GM06990 (cell line): ENCODE measurements around the gene DOCK1.

Experiments used
- DNase-seq: peaks from one replicate; pipeline ENCODE4 v3.0.0-alpha.2; 2011; ENCODE audit not compliant: insufficient read length; ENCODE audit errors: extremely low read depth
- H3K27me3 ChIP-seq: replicated peaks from 2 replicates; pipeline ENCODE4 v1.6.0; 2011; ENCODE audit warnings: low read length; ENCODE audit not compliant: control insufficient read depth, insufficient read depth
- H3K36me3 ChIP-seq: 2 replicates; pipeline ENCODE4 v1.5.1; 2011; ENCODE audit warnings: low read length; ENCODE audit not compliant: control insufficient read depth, insufficient read depth
- H3K4me3 ChIP-seq: replicated peaks from 2 replicates; pipeline ENCODE4 v1.5.1; 2011; ENCODE audit warnings: low read depth, mild to moderate bottlenecking, control low read depth, low read length
- CTCF ChIP-seq: IDR thresholded peaks from 2 replicates; pipeline ENCODE4 v1.5.1; 2011; ENCODE audit warnings: low read length, control low read depth, mild to moderate bottlenecking, inconsistent platforms; ENCODE audit not compliant: insufficient read depth, poor library complexity, severe bottlenecking

The DOCK1 gene

GRCh38 chr10:127215866-127216265 lies 310.6 kb downstream of the DOCK1 start:
- H3K4me3 ChIP-seq, result no peak overlapping the region
- DNase-seq, result no peak
- no peak for TF ChIP-seq CTCF
- H3K36me3 ChIP-seq, result no peaks in the 10 kb centered on the region
- H3K27me3 ChIP-seq, result no peaks in the 10 kb centered on the region

- Histone ChIP-seq H3K4me3 (no peak overlapping the region), H3K27me3 (no peaks in the 10 kb centered on the region), H3K36me3 (no peaks in the 10 kb centered on the region)
- no peak for TF ChIP-seq CTCF
- no peak for DNase-seq
These were observed 311.0 kb downstream of the DOCK1 start for GRCh38 chr10:127216274-127216673.

- Histone ChIP-seq H3K36me3 (no peaks in the 10 kb centered on the region), H3K27me3 (no peaks in the 10 kb centered on the region), H3K4me3 (no peak overlapping the region)
- DNase-seq, result no peak
- TF ChIP-seq CTCF, result no peak
These were observed 311.6 kb downstream of the DOCK1 start for GRCh38 chr10:127216786-127217185.

GRCh38 chr10:127218658-127219057 lies 313.4 kb downstream of the DOCK1 start:
- Histone ChIP-seq H3K27me3 (no peaks in the 10 kb centered on the region), H3K36me3 (no peaks in the 10 kb centered on the region), H3K4me3 (no peak overlapping the region)
- TF ChIP-seq CTCF, result no peak
- DNase-seq, result no peak

GRCh38 chr10:127221281-127221680 lies 316.1 kb downstream of the DOCK1 start:
- H3K27me3 ChIP-seq, result no peaks in the 10 kb centered on the region
- no peak for DNase-seq
- TF ChIP-seq CTCF, result no peak
- no peaks in the 10 kb centered on the region for H3K36me3 ChIP-seq
- H3K4me3 ChIP-seq, result no peak overlapping the region

- Histone ChIP-seq H3K27me3 (no peaks in the 10 kb centered on the region), H3K4me3 (no peak overlapping the region), H3K36me3 (no peaks in the 10 kb centered on the region)
- no peak for TF ChIP-seq CTCF
- no peak for DNase-seq
These were observed 321.8 kb downstream of the DOCK1 start for GRCh38 chr10:127227027-127227426.
